GM18508 (cell line): ENCODE data around the gene HORMAD2.
"Not testable (repeated sequence)": the region's sequence is repeated elsewhere in the genome, so short reads cannot be mapped to it uniquely, and the experiment has no call there.

Experiments
- ATAC-seq: cut with Tn5 transposase; IDR thresholded peaks from one replicate; pipeline ENCODE4 v1.9.1; 2021; ENCODE audit warnings: moderate number of reproducible peaks; ENCODE audit not compliant: insufficient read depth, unreplicated experiment

HORMAD2 gene

DNA sequence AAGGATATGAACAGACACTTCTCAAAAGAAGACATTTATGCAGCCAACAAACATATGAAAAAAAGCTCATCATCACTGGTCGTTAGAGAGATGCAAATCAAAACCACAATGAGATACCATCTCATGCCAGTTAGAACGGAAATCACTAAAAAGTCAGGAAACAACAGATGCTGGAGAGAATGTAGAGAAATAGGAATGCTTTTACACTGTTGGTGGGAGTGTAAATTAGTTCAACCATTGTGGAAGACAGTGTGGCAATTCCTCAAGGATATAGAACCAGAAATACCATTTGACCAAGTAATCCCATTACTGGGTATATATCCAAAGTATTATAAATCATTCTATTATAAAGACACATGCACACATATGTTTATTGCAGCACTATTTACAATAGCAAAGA lies 20.5 kb downstream of the HORMAD2 start:
- not testable (repeated sequence) for ATAC-seq

GRCh38 chr22:30104501-30105156 lies 24.4 kb downstream of the HORMAD2 start:
- ATAC-seq: no peak

GRCh38 chr22:30105483-30105882 lies 25.2 kb downstream of the HORMAD2 start:
- ATAC-seq: no peak

DNA sequence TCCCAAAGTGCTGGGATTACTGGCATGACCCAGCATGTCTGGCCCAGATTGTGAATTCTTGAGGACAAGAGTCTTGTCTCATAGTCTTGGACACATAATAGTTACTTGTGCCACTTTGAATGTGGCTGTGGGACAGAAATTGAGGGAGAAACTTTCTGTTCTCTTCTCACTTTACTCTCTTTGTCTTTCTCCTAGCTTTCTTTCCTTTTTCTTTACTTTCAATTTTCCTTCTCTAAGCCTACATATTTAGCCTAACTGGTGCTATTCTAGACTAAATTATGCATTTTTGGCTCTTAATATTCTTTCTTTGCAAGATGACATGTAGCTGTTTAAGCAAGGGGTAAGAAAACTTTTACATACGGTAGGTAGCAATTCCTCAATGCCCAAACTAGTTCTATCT lies 33.2 kb downstream of the HORMAD2 start:
- no peak for ATAC-seq

- ATAC-seq: no peak
Measured at GRCh38 chr22:30114361-30114760, 34.1 kb downstream of the HORMAD2 start.

DNA sequence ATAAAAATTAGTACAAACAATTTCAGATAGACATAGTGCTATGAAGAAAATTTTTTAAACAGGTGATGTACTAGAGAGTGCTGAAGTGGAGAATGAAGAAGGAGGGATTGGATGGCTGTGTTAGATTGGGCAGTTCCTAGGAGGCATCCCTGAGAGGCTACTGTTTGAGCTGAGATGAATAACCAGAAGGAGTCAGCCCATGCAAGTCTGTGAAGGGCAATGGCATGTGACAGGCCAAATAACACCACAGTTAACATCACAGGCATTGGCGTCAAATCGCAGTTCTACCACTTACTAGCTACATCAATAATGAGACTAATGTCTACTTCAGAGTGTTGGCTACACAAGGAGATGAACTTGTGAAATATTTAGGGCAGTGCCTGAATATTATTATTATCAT lies 35.4 kb downstream of the HORMAD2 start:
- no peak for ATAC-seq

GRCh38 chr22:30116362-30117117 lies 36.3 kb downstream of the HORMAD2 start:
- ATAC-seq: no peak

DNA sequence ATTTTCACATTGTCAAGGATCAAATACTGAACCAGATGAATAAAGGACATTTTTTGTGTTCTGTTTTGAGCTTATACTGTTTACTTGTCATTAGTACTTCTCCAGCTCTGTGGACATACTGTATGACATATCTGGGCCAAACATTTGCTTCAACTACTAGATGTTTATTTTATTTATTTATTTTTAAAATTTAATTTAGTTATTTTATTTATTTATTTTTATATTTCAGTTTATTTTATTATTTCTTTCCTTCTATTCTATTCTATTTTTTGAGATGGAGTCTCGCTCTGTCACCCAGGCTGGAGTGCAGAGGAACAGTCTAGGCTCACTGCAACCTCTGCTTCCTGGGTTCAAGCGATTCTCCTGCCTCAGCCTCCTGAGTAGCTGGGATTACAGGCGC lies 37.0 kb downstream of the HORMAD2 start:
- no peak for ATAC-seq

DNA sequence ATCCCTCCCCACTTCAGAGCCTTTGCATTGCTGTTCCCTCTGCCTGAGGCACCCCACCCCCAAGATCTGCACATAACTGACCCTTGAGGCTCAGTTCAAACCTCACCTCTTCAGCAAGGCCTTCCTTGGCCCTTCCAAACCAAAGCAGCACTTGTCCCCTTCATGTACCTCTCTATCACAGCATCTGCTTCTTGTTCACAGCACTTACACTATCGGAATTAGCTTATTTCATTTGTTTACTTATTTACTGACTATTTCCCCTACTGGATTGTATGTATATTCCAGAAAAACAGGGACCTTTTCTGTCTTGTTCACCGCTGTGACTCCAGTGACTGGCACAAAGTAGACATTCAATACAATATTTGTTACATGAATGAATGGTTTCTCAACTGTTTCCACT lies 38.0 kb downstream of the HORMAD2 start:
- ATAC-seq: no peak

DNA sequence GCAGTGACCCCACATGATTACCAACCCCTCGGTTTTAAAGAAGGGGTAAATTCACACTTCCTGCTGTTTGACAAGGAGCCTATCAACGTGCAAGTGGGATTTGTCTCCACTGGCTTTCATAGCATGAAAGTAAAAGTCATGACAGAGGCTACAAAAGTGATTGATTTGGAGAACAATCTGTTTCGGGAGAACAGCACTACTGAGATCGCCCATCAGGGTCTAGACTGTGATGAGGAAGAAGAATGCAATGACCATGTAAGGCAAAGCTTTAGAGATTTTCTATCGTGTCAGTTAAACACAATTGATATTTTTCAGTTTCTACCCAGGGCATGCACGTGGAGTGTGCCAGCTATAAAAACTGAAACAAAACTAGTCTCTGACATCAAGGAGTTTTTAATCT lies 41.7 kb downstream of the HORMAD2 start:
- no peak for ATAC-seq

- no peak for ATAC-seq
Measured at GRCh38 chr22:30123463-30123862, 43.2 kb downstream of the HORMAD2 start.

DNA sequence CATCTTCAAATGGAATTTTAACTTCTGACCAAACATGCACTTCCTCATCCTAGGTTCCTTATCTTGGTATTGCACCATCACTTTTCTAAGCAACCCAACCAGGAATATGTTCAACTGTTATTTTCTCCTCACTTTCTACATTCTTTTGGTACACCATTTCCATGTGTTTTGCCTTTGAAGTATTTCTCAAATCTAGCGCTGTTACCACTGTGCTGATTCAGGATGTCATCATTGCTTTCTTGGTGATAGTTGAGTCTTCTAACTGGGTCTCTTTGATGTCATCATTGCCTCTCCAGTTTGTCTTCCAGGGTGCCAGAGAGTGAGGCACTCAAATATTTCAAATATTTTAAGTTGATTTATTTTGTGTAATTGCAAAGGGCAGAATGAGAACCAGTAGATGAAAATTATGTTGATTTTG lies 47.5 kb downstream of the HORMAD2 start:
- no peak for ATAC-seq

DNA sequence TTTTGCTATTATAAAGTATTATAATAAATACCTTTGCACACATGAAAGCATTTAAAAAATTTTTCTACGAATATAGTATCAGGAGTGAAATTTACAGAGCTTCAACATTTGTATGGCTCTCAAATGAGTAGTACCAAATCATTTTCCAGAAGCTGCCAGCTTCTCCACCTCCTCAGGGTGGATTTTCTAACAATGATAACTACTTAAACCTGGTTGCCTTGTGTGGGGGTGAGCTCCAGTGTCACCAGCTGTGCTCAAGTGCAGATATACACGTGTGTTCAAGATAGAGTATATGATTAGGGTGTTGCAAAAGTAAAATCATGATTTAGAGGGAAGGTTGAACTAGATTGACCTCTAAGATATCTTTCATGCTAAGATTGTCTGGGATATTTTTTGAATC lies 48.2 kb downstream of the HORMAD2 start:
- ATAC-seq: no peak

DNA sequence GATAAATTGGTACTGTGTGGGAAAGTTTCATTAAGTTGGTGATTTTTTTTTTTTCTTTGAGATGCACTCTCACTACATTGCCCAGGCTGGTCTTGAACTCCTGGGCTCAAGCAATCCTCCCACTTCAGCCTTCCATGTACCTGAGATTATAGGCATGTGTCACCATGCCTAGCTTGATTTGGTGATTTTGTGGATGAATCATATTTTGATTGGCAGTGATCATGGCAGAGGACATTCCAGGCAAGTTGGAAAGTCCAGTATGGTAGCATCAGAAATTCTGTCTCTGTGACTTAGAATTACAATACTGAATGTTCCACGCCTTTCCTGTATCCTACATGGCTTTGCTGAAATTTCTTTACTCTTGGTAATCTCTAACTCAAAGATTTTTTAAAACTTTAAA lies 49.4 kb downstream of the HORMAD2 start:
- ATAC-seq: no peak

GRCh38 chr22:30132290-30132996 lies 52.2 kb downstream of the HORMAD2 start:
- ATAC-seq: no peak

DNA sequence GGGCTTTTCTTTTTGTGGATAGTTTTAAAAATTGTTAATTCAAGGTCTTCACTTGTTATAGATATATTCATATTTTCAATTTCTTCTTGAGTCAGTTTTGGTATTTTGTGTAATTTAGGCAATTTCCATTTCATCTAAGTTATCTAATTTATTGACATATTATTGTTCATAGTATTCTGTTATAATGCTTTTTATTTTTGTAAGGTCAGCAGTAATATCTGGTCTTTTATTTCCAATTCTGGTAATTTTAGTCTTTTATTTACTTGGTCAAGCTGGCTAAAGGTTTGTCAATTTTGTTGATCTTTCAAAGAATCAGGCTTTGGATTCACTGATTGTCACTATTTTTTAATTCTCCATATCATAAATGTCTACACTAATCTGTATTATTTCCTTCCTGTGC lies 60.1 kb downstream of the HORMAD2 start:
- no peak for ATAC-seq

DNA sequence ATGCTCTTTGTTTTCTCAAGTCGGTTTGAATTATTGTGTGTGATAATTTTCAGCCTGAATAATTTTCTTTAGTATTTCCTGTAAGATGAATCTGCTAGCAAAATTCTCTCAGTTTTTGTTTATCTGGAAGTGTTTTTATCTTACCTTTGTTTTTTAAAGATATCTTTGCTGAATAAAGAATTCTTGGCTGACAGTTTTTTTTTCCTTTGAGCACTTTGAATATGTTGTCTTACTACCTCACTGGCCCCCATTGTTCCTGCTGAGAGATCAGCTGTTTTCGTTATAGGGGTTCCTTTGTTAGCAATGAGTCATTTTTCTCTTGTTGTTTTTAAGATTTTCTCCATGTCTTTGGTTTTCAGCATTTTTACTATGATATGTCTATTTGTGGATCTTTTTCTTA lies 63.0 kb downstream of the HORMAD2 start:
- ATAC-seq: no peak

- ATAC-seq: no peak
Measured at GRCh38 chr22:30144391-30144790, 64.1 kb downstream of the HORMAD2 start.

GRCh38 chr22:30150212-30150611 lies 69.9 kb downstream of the HORMAD2 start:
- ATAC-seq: no peak

GRCh38 chr22:30158277-30158676 lies 78.0 kb downstream of the HORMAD2 start:
- no peak for ATAC-seq

- ATAC-seq: no peak
Measured at GRCh38 chr22:30158744-30159500, 78.7 kb downstream of the HORMAD2 start.
